Keratinocyte (primary cell): ENCODE results near the gene MRPL10. TPM values are rescaled to one million over a fixed set of nuclear protein-coding genes. Genes with fewer than 3 reads are reported as not detected.

Source experiments
- DNase-seq: peaks from one replicate; pipeline ENCODE4 v3.0.0-alpha.2; 2011; ENCODE audit warnings: low read depth, missing footprints, low spot score
- FAIRE-seq: peaks from 2 replicates; lab custom pipeline; 2011; peaks lifted over from hg19 to GRCh38; lab: Jason Lieb, UNC
- H2AFZ ChIP-seq: 2 replicates; pipeline ENCODE4 v1.6.0; 2012; ENCODE audit warnings: low read length, control low read depth, inconsistent platforms; ENCODE audit not compliant: control insufficient read depth
- H3K27ac ChIP-seq: 2 replicates; pipeline ENCODE4 v1.5.1; 2011; ENCODE audit warnings: low read length; ENCODE audit not compliant: control insufficient read depth, insufficient read depth
- H3K27me3 ChIP-seq: 3 replicates; pipeline ENCODE4 v1.6.0; 2011; ENCODE audit warnings: low read length; ENCODE audit not compliant: control insufficient read depth, insufficient read depth; ENCODE audit errors: extremely low read depth
- H3K36me3 ChIP-seq, 2 experiments: 2 replicates in 1 of 2; 3 replicates in 1 of 2; pipeline ENCODE4 v1.5.1; 2011; ENCODE audit warnings: low read length in 2 of 2, mild to moderate bottlenecking in 1 of 2; ENCODE audit not compliant: control insufficient read depth in 2 of 2, insufficient read depth in 2 of 2; ENCODE audit errors: extremely low read depth in 1 of 2
- H3K4me1 ChIP-seq: 3 replicates; pipeline ENCODE4 v1.5.1; 2011; ENCODE audit warnings: low read length; ENCODE audit not compliant: control insufficient read depth, insufficient read depth; ENCODE audit errors: extremely low read depth
- H3K4me2 ChIP-seq: 3 replicates; pipeline ENCODE4 v1.6.0; 2011; ENCODE audit warnings: low read depth, low read length; ENCODE audit not compliant: control insufficient read depth, insufficient read depth; ENCODE audit errors: extremely low read depth
- H3K4me3 ChIP-seq, 3 experiments: fragments of 200-600 bp in 1 of 3; sonication (generic) in 1 of 3; 2 replicates in 2 of 3; 3 replicates in 1 of 3; pipeline ENCODE4 v1.5.1; 2011 to 2016; ENCODE audit warnings: low read length in 3 of 3, mild to moderate bottlenecking in 3 of 3, control low read depth in 2 of 3, inconsistent platforms in 1 of 3, low read depth in 1 of 3, mixed read lengths in 1 of 3, mixed run types in 1 of 3, moderate library complexity in 1 of 3; ENCODE audit not compliant: control insufficient read depth in 2 of 3, insufficient read depth in 2 of 3; ENCODE audit errors: extremely low read depth in 1 of 3
- H3K79me2 ChIP-seq: 2 replicates; pipeline ENCODE4 v1.6.0; 2012; ENCODE audit warnings: low read length; ENCODE audit not compliant: control insufficient read depth, insufficient read depth
- H3K9ac ChIP-seq: 3 replicates; pipeline ENCODE4 v1.6.0; 2011; ENCODE audit warnings: low read length; ENCODE audit not compliant: control insufficient read depth, insufficient read depth; ENCODE audit errors: extremely low read depth
- H3K9me1 ChIP-seq: 3 replicates; pipeline ENCODE4 v1.6.0; 2011; ENCODE audit warnings: low read length; ENCODE audit not compliant: control insufficient read depth, insufficient read depth; ENCODE audit errors: extremely low read depth
- H3K9me3 ChIP-seq: 2 replicates; pipeline ENCODE4 v1.5.1; 2012; ENCODE audit warnings: low read depth, low read length; ENCODE audit not compliant: control insufficient read depth
- H4K20me1 ChIP-seq: 3 replicates; pipeline ENCODE4 v1.6.0; 2011; ENCODE audit warnings: low read length; ENCODE audit not compliant: control insufficient read depth, insufficient read depth; ENCODE audit errors: extremely low read depth
- EZH2 ChIP-seq: IDR thresholded peaks from one replicate; pipeline ENCODE4 v1.6.1; 2012; ENCODE audit warnings: inconsistent platforms, mild to moderate bottlenecking, low read length, moderate library complexity
- dilution Hi-C: fragments of 300-500 bp; cut with MboI; formaldehyde crosslinking; loops from one replicate; pipeline ENCODE4 v1.7.0; 2020; ENCODE audit warnings: low sequenced_read_pairs; ENCODE audit not compliant: extremely low pct_ligation_motif_present
- polyA plus RNA-seq, 5 experiments: library from polyadenylated mRNA; depleted of rRNA in 3 of 5; stranded (reverse) in 3 of 5; stranded (forward) in 1 of 5; unstranded in 1 of 5; fragments of >200 nt; gene quantifications; 1 replicate in 1 of 5; 2 replicates in 3 of 5; 3 replicates in 1 of 5; pipeline versions ENCODE4 v1.2.1 to v1.2.3, GENCODE V29; 2011 to 2012; ENCODE audit warnings: missing spikeins in 2 of 5, low read depth in 1 of 5, low replicate concordance in 1 of 5
- TF ChIP-seq, protein P1 (sequence below), 3 experiments: IDR thresholded peaks in 1 of 3; conservative IDR thresholded peaks in 1 of 3; optimal IDR thresholded peaks in 1 of 3; 2 replicates in 2 of 3; 3 replicates in 1 of 3; pipeline versions ENCODE3 to v1.5.1; 2011; ENCODE audit warnings: low read length in 3 of 3, mild to moderate bottlenecking in 3 of 3, moderate library complexity in 2 of 3, control low read depth in 1 of 3, inconsistent platforms in 1 of 3; ENCODE audit not compliant: insufficient read depth in 2 of 3; ENCODE audit errors: extremely low read depth in 1 of 3

MRPL10 gene
- polyA plus RNA-seq, 1 donor (not counting 4 experiments of a cell fraction or from before 2014, with no cell fraction given), result 42.4 TPM

GRCh38 chr17:47791025-47791424 is 40.3 kb downstream of the MRPL10 start:
- no peaks in the 10 kb centered on the region for H3K9me1 ChIP-seq
- H3K9ac ChIP-seq, result no peak overlapping the region
- no peak overlapping the region for H3K27ac ChIP-seq
- H4K20me1 ChIP-seq, result no peaks in the 10 kb centered on the region
- H3K79me2 ChIP-seq, result no peaks in the 10 kb centered on the region
- TF ChIP-seq EZH2, result no peak
- TF ChIP-seq, protein P1, sequence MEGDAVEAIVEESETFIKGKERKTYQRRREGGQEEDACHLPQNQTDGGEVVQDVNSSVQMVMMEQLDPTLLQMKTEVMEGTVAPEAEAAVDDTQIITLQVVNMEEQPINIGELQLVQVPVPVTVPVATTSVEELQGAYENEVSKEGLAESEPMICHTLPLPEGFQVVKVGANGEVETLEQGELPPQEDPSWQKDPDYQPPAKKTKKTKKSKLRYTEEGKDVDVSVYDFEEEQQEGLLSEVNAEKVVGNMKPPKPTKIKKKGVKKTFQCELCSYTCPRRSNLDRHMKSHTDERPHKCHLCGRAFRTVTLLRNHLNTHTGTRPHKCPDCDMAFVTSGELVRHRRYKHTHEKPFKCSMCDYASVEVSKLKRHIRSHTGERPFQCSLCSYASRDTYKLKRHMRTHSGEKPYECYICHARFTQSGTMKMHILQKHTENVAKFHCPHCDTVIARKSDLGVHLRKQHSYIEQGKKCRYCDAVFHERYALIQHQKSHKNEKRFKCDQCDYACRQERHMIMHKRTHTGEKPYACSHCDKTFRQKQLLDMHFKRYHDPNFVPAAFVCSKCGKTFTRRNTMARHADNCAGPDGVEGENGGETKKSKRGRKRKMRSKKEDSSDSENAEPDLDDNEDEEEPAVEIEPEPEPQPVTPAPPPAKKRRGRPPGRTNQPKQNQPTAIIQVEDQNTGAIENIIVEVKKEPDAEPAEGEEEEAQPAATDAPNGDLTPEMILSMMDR (optimal IDR thresholded peaks at IDR 0.05 in 1 of 3, IDR thresholded peaks at IDR 0.05 in 1 of 3, conservative IDR thresholded peaks at IDR 0.05 in 1 of 3; ENCODE audit: extremely low read depth in 1 of 3, insufficient read depth in 2 of 3, low read length in 3 of 3), result no peak
- no peak for DNase-seq
- dilution Hi-C loops, result no loop called here
- no peak for FAIRE-seq
- no peak overlapping the region for H2AFZ ChIP-seq
- H3K36me3 ChIP-seq, result no peaks in the 10 kb centered on the region
- H3K4me2 ChIP-seq, result no peak overlapping the region
- no peak overlapping the region for H3K4me3 ChIP-seq
- peaks cover 39% of the 10 kb centered on the region for H3K27me3 ChIP-seq
- no peaks in the 10 kb centered on the region for H3K9me3 ChIP-seq
- no peaks in the 10 kb centered on the region for H3K4me1 ChIP-seq

GRCh38 chr17:47789611-47790561 is 41.5 kb downstream of the MRPL10 start:
- H3K79me2 ChIP-seq, result no peaks in the 10 kb centered on the region
- no peaks in the 10 kb centered on the region for H4K20me1 ChIP-seq
- dilution Hi-C loops, result no loop called here
- no peaks in the 10 kb centered on the region for H3K9me1 ChIP-seq
- H3K9me3 ChIP-seq, result no peaks in the 10 kb centered on the region
- H3K9ac ChIP-seq, result no peak overlapping the region
- H2AFZ ChIP-seq, result no peak overlapping the region
- no peaks in the 10 kb centered on the region for H3K4me1 ChIP-seq
- no peak overlapping the region for H3K27ac ChIP-seq
- DNase-seq (no peak), FAIRE-seq (no peak)
- TF ChIP-seq, protein P1 (optimal IDR thresholded peaks at IDR 0.05 in 1 of 3, IDR thresholded peaks at IDR 0.05 in 1 of 3, conservative IDR thresholded peaks at IDR 0.05 in 1 of 3; ENCODE audit: extremely low read depth in 1 of 3, insufficient read depth in 2 of 3, low read length in 3 of 3), result peak; percentile 25 to 78 (median 66)
- TF ChIP-seq EZH2, result no peak
- peak overlapping the region; percentile 41 for H3K4me2 ChIP-seq
- H3K4me3 ChIP-seq, result peak overlapping the region; percentile 20 to 38 (median 35)
- no peaks in the 10 kb centered on the region for H3K36me3 ChIP-seq
- H3K27me3 ChIP-seq, result peaks cover 39% of the 10 kb centered on the region
